Fibroblast of skin of left biceps (primary cell): ENCODE data around the gene OR56B1.

ENCODE experiments used
- DNase-seq, 2 experiments: peaks; one replicate each; pipeline ENCODE4 v3.0.0-alpha.2; 2013; ENCODE audit warnings: low read depth in 2 of 2

OR56B1 gene

DNA sequence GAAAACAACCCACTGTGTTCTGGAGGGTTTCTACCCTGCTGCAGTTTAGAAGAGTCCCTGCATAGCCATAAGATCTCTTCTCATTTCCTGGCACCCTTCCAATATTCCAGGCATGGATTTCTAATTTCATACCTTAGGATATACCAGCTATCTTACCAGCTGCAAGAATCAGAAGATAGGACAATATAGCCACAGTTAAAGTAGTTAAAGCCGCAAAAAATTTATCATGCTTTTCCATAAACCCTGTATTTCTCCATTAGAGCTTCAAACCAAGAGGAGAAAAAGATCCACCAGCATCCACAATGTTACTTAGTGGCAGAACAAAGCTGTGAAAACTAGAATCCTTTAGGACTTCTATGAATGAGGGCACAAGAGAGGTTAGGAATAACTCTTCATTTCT is 8.6 kb upstream of the OR56B1 start:
- DNase-seq: no peak

DNA sequence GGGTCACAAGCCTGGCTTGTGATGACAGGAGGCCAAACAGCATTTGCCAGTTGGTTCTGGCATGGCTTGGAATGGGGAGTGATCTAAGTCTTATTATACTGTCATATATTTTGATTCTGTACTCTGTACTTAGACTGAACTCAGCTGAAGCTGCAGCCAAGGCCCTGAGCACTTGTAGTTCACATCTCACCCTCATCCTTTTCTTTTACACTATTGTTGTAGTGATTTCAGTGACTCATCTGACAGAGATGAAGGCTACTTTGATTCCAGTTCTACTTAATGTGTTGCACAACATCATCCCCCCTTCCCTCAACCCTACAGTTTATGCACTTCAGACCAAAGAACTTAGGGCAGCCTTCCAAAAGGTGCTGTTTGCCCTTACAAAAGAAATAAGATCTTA is 843 bp downstream of the OR56B1 start:
- DNase-seq: peak in 1 of 2 experiments; percentile 4

DNA sequence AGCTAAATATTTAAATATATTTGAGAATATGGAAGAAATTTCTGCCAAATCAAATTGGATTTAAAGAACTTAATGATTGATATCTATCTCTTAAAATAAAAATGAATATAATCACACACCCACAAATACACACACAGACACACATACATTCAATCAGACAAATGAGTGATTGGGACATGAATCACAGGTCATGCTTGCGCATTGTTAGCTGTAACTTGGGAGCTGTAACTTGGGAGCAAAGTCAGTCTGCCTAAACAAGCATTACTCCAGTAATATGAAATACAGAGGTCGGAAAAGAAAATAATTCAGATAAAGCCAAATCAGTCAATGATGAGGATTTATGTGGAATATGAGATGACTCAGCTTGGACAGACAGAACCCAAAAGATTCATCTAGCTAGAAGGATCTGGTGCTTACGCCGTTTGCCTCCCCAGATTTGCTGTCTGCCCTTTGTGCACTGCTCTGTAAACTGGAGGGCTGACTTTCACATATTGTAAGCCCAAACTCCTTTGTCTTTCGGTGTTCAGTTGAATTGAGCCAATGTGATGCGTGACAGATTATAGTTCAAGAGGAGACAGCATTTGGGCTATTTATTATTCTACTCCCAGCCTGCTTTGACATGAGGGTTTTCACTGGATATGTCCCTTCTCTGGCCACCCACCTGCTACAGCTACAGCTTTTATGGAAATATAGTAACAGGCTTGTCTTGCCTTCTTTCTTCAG is 1.6 kb downstream of the OR56B1 start:
- DNase-seq: no peak

DNA sequence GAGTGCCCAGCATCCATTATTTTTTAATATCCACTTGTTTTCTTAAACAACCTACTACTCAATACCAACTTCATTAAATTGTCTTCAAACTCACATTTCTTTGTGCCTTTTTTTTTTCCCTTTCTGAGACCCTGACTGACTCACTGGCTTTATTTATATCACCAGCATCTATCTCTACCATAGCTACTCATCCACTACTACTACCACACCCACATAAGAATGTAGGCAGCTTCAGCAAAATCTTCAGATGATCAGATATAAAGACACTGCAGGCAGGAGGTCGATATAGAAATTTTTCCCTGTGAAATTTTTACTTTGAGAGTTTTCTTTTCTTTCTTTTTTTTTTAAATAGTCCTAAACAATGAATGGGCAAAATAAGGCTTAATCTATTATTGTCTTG is 2.2 kb downstream of the OR56B1 start:
- DNase-seq: no peak

DNA sequence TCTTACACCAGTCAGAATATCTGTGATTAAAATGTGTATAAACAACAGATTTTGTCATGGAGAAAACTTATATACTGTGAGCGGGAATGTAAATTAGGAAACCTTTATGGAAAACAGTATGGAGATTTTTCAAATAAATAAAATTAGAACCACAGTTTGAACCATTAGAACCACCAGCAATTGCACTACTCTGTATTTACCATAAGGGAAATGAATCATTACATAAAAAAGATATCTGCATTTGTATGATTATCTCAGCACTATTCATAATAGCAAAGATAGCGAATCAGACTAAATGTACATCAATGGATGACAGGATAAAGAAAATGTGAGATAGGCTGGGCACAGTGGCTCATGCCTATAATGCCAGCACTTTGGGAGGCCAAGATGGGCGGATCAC is 10.4 kb downstream of the OR56B1 start:
- DNase-seq: no peak

- no peak for DNase-seq
Measured at GRCh38 chr11:5749836-5750235, 13.6 kb downstream of the OR56B1 start.

DNA sequence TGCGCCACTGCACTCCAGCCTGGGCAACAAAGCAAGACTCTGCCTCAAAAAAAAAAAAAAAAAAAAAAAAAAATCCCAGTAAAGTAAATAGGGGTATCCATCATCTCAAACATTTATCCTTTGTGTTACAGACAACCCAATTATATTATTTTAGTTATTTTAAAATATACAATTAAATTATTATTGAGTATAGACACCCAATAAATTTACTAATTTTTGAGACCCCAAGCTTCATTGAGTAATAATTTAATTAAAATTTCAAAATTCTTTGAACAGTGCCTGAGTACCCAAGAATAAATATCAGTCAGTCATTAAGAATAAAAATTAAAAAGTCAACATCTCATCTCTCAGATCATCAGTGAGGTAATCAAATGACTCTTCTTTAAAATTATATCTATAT is 17.7 kb downstream of the OR56B1 start, which contains the start of gene OR52N4:
OR52N4 (plus strand) TSS at position 301 of the 400 bp plus-strand sequence. CDS start 498 bp downstream, outside the sequence.
- no peak for DNase-seq

DNA sequence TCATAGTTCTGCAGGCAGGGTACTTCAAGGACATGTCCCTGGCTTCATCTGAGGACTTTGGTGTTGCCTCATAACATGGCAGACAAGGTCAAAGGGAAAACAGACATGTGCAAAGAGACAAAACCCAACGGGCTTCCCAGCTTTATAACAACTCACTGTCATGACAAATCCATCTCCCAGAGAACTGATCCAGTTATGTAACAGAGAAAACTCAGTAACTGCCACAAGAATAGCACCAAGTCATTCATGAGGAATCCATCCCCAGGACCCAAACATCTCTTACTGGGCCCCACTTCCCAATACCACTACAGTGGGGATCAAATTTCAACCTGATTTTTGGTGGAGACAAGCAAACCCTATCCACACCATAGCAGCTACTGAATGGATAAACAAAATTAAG is 30.8 kb downstream of the OR56B1 start:
- DNase-seq: no peak

GRCh38 chr11:5783255-5783654 is 47.0 kb downstream of the OR56B1 start, which contains the start of gene OR52N5:
Gene OR52N5 (minus strand): TSS chr11:5783355. CDS start chr11:5778634, 4,721 bp downstream.
- no peak for DNase-seq
